ENCODE data around the gene CASD1.
A peak's percentile ranks its signal among the peaks of the same experiment; 100 is the strongest.

CASD1 gene

DNA sequence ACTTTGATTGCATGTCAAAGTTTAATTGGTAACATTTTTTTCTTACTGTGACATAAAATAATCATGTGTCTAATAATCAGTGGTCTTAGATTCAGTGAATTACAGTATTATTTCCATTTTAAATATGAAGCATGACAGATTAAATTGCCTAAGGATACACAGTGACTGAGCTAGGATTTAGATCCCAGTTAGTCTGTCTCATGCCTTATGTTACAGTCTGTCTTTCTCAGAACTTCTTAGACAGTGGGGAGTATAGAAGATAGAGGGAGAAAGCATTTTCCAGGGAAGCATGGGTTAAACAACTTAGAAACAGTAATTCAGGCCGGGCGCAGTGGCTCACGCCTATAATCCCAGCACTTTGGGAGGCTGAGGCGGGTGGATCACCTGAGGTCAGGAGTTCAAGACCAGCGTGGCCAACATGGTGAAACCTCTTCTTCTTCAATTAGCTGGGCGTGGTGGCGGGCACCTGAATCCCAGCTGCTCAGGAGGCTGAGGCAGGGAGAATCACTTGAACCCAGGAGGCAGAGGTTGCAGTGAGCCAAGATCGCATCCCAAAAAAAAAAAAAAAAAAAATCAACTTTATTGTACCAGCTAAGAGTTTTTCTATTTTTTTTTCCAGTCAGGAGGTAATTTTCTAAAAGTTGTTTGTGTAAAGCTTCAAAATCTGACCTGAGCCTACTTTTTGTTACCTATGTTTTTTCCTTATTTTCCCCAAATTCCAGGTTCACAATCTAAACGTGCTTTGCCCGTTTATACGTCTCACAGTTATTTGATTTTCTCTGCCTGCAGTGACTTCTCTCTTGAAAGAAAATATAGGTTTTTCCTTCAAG is 3.3 kb downstream of the CASD1 start:
- no peak for DNase-seq (ENCODE audit: low read depth)

- no peak for DNase-seq (ENCODE audit: low read depth)
These were observed 3.9 kb downstream of the CASD1 start for GRCh38 chr7:94513565-94513860.

DNA sequence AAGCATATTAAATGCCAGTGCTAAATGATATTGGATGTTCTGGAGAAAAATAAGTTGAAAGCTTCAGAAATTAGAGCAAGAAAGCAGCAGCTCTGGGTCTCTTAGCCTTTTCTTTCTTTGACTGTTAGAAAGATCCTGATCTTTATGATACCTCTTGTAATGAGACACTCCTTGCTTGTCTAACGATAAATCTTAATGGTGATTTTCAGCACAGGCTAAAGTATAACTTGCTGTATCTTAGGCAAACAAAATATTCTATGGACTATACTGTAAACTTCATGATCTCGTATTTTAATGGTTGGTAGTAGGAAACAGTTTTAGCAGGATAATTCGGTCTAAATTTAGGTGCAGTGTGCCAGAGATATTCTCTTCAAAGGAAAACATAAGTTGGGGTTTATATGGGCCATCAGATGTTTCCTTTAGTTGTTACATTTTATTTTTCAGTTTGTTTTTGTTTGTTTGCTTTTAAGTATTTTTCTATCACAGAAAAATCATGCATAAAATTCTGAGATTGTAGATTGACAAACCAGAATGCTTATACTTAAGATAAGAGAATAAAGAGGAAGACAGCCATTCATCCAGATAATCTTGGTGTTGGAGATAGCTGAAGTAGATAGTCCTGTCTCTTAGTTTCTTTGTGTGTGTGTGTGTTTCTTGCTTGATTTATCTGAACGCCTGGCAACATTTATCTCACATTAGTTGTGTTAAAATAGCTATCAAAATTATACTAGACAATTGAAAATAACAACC is 4.7 kb downstream of the CASD1 start:
- no peak for DNase-seq (ENCODE audit: low read depth)

DNA sequence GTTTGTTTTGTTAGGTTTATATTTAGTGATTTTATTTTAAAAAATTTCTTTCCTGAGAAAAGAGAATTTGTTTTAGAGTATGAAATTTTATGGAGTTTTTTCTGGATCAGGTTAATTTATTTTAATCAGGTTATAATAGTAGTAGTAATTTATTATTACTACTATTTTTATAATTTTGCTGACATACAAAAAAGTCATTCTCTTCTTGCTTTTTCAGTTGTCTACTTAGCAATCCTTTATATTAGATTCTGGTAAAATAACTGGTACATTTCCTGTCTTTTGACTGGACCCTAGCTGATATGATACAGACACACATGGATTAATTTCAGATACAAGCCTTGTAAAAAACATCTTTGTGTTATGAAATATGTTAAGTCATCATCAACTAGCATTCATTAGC is 5.3 kb downstream of the CASD1 start:
- DNase-seq (ENCODE audit: low read depth), result no peak

DNA sequence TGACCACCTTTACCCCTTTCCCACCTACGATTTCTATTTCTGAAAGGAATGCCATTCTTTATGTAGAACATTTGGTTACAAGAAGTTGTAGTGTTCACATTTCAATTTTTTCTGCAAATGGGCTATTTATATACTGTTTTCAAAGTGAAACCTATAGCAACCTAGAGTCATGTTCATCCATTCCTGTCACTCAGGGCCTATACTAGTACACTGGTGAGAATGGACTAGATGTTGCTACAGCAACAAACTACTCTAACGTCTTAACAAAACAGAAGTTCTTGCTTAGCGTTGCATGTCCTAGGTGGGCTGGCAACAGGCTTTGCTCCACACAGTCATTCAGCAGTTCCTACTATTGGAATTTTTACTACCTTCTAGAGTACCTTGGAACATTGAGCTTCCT is 16.3 kb downstream of the CASD1 start:
- no peak for DNase-seq (ENCODE audit: low read depth)

- peak; percentile 78 for DNase-seq (ENCODE audit: low read depth)
These were observed 19.9 kb downstream of the CASD1 start for GRCh38 chr7:94529516-94529915.

- DNase-seq (ENCODE audit: low read depth), result no peak
These were observed 20.5 kb downstream of the CASD1 start for GRCh38 chr7:94530109-94530508.

DNA sequence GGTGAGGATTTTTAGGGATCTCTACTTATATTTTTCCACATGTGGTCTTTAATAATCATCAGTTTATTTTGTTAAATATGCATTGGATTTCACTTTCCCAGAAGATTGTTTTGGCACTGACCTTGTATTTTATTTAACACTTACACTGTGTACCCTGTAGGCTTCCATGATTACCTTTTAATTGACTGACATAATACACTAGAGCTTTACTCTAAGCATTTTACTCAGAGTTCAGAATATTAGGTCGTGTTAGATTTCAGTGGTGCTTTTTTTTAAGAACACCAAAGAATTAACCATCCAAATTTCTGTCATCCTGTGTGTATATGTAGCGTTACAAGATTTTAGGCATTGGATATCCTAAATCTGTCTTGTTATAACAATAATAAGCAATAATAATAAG is 23.1 kb downstream of the CASD1 start:
- no peak for DNase-seq (ENCODE audit: low read depth)

DNA sequence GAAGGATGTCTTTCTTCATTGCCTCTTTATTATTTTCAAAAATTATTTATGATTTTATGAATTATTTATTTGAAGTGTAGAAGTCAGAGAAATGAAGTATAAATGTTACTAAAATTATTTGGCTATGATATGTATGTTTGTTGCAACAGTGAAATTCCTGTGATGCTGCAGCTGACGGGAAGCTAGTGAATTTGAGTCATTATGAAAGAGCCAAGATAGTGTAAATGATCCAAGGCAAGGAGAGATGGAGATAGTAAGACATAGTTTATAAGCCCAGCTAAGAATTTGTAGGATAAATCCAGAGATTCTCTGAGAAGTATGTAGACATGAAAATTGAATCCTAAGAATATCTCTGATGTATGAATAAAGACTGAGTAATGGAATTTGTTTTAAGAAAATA is 30.8 kb downstream of the CASD1 start:
- DNase-seq (ENCODE audit: low read depth), result peak; percentile 50

DNA sequence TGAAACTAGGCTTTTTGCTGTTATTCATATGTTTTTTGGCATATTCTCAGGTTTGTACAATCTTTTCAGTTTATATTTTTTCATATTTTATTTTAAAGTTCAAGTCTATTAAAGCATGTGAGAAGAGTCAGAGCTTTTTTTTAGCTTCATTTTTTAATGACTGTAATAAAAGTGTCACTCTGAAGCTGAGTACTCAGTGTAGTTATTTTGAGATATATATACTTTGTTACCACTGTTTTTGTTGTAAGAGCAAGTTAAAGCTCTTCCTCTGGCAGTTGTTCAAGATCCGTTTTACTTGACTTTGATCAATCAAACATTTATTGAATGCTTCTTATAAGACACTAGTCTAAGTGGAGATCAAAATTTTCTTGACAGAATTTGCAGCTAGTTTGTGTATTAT is 37.5 kb downstream of the CASD1 start:
- no peak for DNase-seq (ENCODE audit: low read depth)

GRCh38 chr7:94556028-94556427 is 46.4 kb downstream of the CASD1 start:
- DNase-seq (ENCODE audit: low read depth), result no peak

GRCh38 chr7:94557215-94557614 is 47.6 kb downstream of the CASD1 start:
- DNase-seq (ENCODE audit: low read depth), result no peak

DNA sequence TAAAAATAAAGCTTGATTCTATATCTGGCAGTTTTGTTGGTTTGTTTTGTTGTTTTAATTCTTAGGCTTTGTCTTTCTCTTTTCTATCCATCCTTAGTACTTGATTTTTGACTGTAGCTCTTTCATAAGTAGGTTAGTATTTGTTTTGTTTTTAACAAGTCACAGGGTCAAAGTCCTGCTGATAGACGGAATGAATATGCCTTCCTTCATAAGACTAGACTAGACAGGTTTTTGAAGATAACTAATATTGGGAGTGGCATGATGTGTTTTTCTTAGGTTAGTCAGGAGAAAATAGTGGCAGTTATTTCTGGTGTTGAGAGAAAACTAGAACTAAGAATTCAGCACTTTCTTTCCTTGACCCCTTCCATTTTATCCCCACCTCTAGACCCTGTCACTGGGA is 50.4 kb downstream of the CASD1 start:
- no peak for DNase-seq (ENCODE audit: low read depth)

GRCh38 chr7:94561841-94562514 is 52.4 kb downstream of the CASD1 start:
- peak; percentile 83 for DNase-seq (ENCODE audit: low read depth)

DNA sequence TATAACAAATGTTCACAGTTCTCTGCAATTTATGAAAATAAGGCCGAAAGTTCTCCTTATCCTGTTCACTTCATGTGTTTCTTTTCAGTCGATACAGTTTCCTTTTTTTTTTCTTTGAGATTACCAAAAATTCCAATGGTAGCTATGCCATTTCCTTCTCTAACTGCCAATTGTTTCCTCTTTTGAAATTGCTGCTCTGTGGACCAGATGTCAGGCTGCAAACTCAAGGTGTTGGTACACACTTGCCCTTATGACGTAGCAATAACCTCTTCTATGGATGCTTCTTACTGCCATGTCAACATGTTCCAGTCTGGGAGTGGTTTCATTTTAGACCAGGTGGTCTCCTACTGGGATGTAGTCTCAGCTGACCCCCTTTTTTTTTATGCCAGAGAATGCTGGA is 52.9 kb downstream of the CASD1 start:
- peak; percentile 38 for DNase-seq (ENCODE audit: low read depth)

DNA sequence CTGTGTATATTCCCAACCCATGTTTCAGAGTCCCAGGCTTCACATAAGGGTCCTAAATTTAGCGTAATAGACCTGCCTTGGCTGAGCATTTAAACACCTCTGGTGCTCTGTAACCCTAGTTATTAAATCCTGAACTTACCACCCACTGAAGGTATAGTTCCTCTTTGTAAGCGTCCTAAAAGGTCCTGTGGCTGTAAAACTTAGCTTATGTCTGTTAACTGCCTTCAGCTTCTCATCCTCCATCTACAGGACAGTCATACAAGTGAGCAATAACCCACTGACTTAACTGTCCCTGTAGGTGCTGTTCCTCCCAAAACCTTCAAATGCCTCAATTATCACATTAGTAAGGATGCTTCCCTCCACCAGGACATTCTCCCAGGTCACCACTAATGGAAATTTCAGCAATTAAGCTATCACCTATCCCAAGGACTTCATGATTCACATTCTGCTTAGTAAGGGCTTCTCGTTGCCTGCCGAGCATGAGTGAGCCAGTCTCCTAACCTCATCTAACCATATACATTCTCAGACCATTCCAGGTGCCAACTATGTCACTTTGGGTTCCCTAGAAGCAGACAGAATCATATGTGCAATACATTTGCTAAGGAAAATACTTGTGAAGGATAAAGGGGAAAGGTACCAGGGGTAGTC is 55.8 kb downstream of the CASD1 start:
- no peak for DNase-seq (ENCODE audit: low read depth)

DNA sequence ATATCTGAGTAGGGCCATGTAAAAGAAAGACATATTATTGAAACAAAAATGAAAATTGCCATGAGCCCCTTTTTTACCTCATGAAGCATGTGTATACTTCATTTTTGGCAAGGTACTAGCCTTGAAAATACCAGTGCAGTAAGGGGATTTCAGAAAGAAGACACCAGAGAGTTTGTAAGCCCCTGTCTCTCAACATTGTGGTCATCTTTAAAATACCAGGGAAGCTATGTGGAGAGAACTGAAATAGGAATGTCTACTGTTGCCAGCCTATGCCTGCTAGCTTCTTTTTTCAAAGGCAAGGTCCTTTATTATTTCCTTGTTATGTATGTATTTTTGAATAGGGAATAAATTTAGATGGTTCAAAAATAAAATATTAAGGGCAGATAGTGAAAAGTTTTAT is 57.8 kb downstream of the CASD1 start:
- DNase-seq (ENCODE audit: low read depth), result no peak

DNA sequence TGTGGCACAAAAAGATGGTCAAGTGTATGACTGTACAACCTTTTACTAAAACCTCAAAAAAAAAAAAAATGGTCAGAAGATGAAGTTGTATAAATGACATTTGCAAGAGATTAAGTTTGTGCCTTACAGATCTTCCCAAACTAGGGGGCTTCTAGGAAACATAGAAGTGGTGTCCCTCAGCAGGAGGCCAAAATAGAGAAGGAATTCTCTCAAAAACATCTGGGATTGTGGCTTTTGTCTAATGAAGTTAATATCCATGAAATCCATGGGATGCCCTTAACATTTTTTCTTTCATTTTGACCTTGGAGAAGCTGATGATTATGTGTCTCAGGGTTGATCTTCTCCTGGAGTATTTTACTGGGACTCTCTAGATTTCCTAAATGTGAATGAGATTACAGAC is 62.2 kb downstream of the CASD1 start:
- no peak for DNase-seq (ENCODE audit: low read depth)

GRCh38 chr7:94575646-94576045 is 66.0 kb downstream of the CASD1 start:
- DNase-seq (ENCODE audit: low read depth), result no peak

GRCh38 chr7:94576316-94576715 is 66.7 kb downstream of the CASD1 start:
- DNase-seq (ENCODE audit: low read depth), result no peak

DNA sequence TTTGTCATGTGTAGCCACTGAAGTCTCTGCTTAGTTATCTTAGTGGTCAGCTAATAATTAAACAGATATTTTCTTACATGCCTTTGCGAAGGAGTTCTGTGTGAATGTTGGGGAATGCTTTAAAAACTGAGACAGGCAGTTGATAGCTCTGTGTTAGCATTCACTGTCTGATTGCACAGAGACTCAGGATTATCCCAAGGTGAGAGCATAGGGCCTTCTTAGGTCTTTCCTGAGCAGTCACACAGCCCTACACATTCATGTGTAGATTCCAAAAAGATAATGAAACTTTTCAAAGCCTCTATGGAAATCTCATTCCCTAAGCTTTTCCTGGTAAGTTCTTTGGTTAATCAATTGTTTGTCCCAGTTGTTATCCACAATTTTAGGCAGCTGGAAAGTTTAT is 67.7 kb downstream of the CASD1 start:
- no peak for DNase-seq (ENCODE audit: low read depth)

DNA sequence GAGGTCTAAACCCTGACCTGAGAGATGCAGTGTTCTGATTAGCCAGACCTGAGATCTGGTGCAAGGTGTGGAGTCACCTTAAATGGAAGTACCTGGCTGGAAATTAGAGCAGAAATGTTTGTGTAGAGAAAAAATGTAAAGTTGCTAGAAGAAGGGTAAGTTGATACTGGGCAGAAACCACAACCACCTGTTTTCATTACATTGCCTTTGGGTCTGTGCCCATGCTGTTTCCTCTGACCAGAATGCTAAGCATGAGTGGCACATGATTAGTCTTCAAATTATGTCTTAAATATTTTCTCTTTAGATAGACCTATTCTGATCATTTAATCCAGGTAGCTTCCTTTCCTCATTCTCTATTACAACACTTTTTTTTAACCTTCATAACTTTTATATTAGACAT is 69.0 kb downstream of the CASD1 start:
- no peak for DNase-seq (ENCODE audit: low read depth)

GRCh38 chr7:94579470-94579869 is 69.9 kb downstream of the CASD1 start:
- no peak for DNase-seq (ENCODE audit: low read depth)
